KMS-11 (cell line): ENCODE data around the gene DDIT3.

Experiments used
- H2AFZ ChIP-seq: fragments of 200-600 bp; sonication (generic); 2 replicates; pipeline ENCODE4 v1.6.1; 2016; ENCODE audit warnings: antibody characterized with exemption, mixed run types, low read depth
- H3K27ac ChIP-seq: fragments of 200-600 bp; sonication (generic); 2 replicates; pipeline ENCODE4 v1.6.1; 2016; ENCODE audit warnings: mild to moderate bottlenecking, mixed run types
- H3K27me3 ChIP-seq: fragments of 200-600 bp; sonication (generic); 2 replicates; pipeline ENCODE4 v1.6.1; 2017; ENCODE audit warnings: mild to moderate bottlenecking, low read depth, mixed run types, moderate library complexity; ENCODE audit not compliant: insufficient read depth
- H3K36me3 ChIP-seq: fragments of 200-600 bp; sonication (generic); 2 replicates; pipeline ENCODE4 v1.6.1; 2017; ENCODE audit warnings: mild to moderate bottlenecking, mixed run types; ENCODE audit not compliant: insufficient read depth
- H3K4me1 ChIP-seq: fragments of 200-600 bp; sonication (generic); 2 replicates; pipeline ENCODE4 v1.6.1; 2016; ENCODE audit warnings: mild to moderate bottlenecking, low read depth, mixed run types; ENCODE audit not compliant: poor library complexity, severe bottlenecking
- H3K4me2 ChIP-seq: fragments of 200-600 bp; sonication (generic); 2 replicates; pipeline ENCODE4 v1.7.0; 2016; ENCODE audit warnings: mild to moderate bottlenecking, mixed run types
- H3K4me3 ChIP-seq: fragments of 200-600 bp; sonication (generic); IDR thresholded peaks from 2 replicates; pipeline ENCODE4 v1.6.1; 2017; ENCODE audit warnings: low read depth, low read length, mixed read lengths; ENCODE audit not compliant: insufficient read depth
- H3K79me2 ChIP-seq: fragments of 200-600 bp; sonication (generic); 2 replicates; pipeline ENCODE4 v1.6.1; 2016; ENCODE audit warnings: low read depth, mixed run types; ENCODE audit not compliant: insufficient read depth
- H3K9ac ChIP-seq: fragments of 200-600 bp; sonication (generic); 2 replicates; pipeline ENCODE4 v1.6.1; 2016; ENCODE audit warnings: mild to moderate bottlenecking, mixed run types
- H4K20me1 ChIP-seq: fragments of 200-600 bp; sonication (generic); 2 replicates; pipeline ENCODE4 v1.6.1; 2016; ENCODE audit warnings: mild to moderate bottlenecking, mixed run types; ENCODE audit not compliant: insufficient read depth
- TF ChIP-seq, protein P1 (sequence below): fragments of 200-600 bp; sonication (generic); conservative IDR thresholded peaks from 2 replicates; pipeline ENCODE4 v1.6.1; 2017; ENCODE audit warnings: low read depth, mild to moderate bottlenecking, antibody characterized with exemption, low read length, moderate library complexity, mixed read lengths

The DDIT3 gene

DNA sequence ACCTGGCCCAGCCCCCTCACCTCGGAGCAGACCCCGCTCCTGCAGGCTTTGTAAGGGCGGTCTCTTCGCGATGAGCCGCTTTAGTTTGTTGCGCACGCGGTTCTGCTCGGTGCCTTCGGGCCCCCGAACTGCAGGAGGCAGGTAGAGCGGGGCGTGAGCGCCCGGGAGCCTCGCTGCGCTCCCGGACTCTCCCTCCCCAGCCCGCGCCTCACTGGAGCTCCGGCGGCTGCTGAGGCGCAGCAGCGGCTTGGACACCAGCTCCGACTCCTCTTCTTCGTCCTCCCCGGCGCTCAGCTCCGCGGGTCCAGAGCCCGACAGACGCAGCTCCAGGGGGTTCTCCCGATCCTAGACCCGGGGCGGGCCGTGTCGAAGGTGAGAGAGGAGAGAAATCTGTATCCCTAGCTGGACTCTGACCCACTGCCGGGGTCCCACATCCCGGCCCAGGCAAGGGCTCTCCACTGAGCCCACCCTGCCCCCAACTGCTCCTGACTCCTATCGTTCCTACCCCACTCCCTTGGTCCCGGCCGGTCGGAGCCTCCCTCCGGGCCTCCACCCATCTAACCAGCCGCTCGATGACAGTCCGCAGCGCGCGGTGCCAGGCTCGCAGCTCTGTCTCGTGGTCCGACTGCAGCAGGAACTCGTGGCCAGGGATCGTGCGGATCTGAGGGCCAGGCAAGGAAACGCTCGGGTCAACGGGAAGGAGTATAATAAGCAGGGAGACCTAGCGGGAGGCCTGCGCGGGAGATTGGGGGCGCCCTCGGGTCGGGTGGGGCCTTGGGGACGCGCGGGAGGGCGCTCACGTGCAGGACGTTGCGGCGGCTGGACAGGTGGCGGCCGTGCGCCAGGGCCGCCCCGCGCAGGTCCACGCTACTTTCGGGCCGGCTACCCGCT lies 44.8 kb downstream of the DDIT3 start:
- Histone ChIP-seq H2AFZ (no peak overlapping the region), H3K27me3 (peaks cover 50% of the 10 kb centered on the region; the same call in 1 of the 2 replicates), H3K4me2 (no peak overlapping the region), H3K27ac (no peak overlapping the region), H4K20me1 (no peaks in the 10 kb centered on the region), H3K9ac (no peak overlapping the region), H3K79me2 (no peaks in the 10 kb centered on the region), H3K4me1 (peaks cover 9% of the 10 kb centered on the region), H3K36me3 (no peaks in the 10 kb centered on the region), H3K4me3 (no peak overlapping the region)
- TF ChIP-seq, protein P1, sequence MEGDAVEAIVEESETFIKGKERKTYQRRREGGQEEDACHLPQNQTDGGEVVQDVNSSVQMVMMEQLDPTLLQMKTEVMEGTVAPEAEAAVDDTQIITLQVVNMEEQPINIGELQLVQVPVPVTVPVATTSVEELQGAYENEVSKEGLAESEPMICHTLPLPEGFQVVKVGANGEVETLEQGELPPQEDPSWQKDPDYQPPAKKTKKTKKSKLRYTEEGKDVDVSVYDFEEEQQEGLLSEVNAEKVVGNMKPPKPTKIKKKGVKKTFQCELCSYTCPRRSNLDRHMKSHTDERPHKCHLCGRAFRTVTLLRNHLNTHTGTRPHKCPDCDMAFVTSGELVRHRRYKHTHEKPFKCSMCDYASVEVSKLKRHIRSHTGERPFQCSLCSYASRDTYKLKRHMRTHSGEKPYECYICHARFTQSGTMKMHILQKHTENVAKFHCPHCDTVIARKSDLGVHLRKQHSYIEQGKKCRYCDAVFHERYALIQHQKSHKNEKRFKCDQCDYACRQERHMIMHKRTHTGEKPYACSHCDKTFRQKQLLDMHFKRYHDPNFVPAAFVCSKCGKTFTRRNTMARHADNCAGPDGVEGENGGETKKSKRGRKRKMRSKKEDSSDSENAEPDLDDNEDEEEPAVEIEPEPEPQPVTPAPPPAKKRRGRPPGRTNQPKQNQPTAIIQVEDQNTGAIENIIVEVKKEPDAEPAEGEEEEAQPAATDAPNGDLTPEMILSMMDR = no peak

DNA sequence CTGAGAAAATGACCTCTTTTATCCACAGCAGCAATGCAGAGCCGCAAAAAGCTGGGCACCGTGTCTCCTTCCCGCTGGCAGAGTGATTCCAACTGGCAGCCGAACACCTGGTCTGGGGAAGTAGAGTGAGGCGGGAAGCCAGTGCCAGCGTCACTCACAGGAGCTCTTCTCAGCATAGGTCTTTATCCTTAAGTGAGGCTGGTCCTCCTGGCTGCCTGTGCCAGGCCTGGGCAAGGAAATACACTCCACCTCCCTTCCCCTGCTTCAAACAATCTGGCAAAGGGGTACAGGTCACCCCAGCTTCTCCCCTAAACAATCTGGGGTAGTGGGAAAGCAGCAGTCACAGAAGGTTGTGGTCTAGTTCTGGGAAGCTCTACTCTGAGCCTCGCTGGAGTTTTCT lies 45.5 kb downstream of the DDIT3 start:
- Histone ChIP-seq H2AFZ (no peak overlapping the region), H3K4me3 (no peak overlapping the region), H3K27ac (no peak overlapping the region), H3K9ac (no peak overlapping the region), H3K4me2 (no peak overlapping the region), H3K36me3 (no peaks in the 10 kb centered on the region), H3K4me1 (peaks cover 9% of the 10 kb centered on the region), H3K27me3 (peaks cover 54% of the 10 kb centered on the region), H4K20me1 (no peaks in the 10 kb centered on the region), H3K79me2 (no peaks in the 10 kb centered on the region)
- TF ChIP-seq, protein P1 = no peak

DNA sequence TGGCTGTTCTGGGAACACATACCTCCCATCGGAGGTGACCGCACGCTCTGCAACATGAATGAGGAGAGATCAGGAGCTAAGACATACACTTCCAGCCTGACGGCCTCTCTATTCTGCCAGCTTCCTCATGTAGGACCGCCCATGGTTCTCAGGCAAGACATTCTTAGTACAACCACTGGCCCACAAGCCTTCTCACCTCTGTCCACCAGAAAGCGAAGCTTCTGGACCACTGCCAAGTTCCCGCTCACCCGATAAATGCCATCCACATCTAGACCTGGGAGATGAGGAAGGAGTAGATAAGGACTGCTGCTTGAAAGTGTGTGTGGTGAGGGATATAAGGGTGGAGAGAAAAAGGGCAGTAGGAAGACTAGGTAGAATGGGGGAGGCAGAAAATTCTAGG lies 45.9 kb downstream of the DDIT3 start:
- TF ChIP-seq, protein P1 = no peak
- peaks cover 9% of the 10 kb centered on the region for H3K4me1 ChIP-seq
- H2AFZ ChIP-seq = no peak overlapping the region
- no peaks in the 10 kb centered on the region for H3K79me2 ChIP-seq
- no peak overlapping the region for H3K9ac ChIP-seq
- no peak overlapping the region for H3K4me3 ChIP-seq
- no peak overlapping the region for H3K27ac ChIP-seq
- no peak overlapping the region for H3K4me2 ChIP-seq
- peaks cover 58% of the 10 kb centered on the region for H3K27me3 ChIP-seq
- H4K20me1 ChIP-seq = no peaks in the 10 kb centered on the region
- no peaks in the 10 kb centered on the region for H3K36me3 ChIP-seq

DNA sequence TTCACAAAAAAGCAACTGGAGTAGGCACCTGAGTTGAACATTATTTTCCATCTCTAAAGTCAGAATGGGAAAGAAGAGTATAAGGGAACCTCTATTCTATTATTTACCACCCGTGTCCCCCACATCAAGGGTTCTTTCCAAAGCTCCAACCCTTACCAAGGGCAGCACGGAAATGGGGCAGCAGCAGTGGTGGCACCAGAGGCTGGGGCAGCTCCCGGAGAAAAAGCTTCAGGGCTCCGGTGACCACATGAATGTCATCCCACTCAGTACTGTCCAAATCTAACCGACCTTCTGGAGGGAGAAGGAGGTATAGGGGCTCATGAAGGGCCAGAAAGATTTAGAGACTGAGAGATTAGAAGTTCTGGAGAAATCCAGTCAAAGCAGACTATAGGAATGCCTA lies 46.4 kb downstream of the DDIT3 start:
- TF ChIP-seq, protein P1 = no peak
- Histone ChIP-seq H3K9ac (no peak overlapping the region), H3K4me3 (no peak overlapping the region), H3K4me2 (no peak overlapping the region), H3K4me1 (peaks cover 9% of the 10 kb centered on the region), H2AFZ (no peak overlapping the region), H4K20me1 (no peaks in the 10 kb centered on the region), H3K27ac (no peak overlapping the region), H3K36me3 (no peaks in the 10 kb centered on the region), H3K79me2 (no peaks in the 10 kb centered on the region), H3K27me3 (peaks cover 61% of the 10 kb centered on the region)
